ENCODE results near the gene SMC4. TPM values are rescaled to one million over a fixed set of nuclear protein-coding genes. Genes with fewer than 3 reads are reported as not detected.

The SMC4 gene
- total RNA-seq, 1 experiment from 2014 or later: 144 TPM

- no peak for TF ChIP-seq GRHL2 (CRISPR knock-in tag; IDR thresholded peaks at IDR 0.05; ENCODE audit: insufficient replicate concordance, severe bottlenecking)
- TF ChIP-seq ARID4B (CRISPR knock-in tag; IDR thresholded peaks at IDR 0.05; ENCODE audit: borderline replicate concordance): no peak
These were observed 37.6 kb downstream of the SMC4 start (continued) for GRCh38 chr3:160437083-160437455.

DNA sequence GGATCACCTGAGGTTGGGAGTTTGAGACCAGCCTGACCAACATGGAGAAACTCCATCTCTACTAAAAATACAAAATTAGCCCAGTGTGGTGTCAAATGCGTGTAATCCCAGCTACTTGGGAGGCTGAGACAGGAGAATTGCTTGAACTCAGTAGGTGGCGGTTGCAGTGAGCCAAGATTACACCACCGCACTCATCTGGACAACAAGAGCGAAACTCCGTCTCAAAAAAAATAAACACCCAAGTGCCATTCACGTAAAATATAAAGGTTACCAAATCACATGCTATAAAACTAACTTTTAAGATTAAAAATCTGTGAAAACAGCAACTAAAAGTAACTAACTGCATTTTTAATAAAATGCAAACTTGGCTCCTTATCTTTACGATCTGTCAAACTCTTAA, 41.2 kb downstream of the SMC4 start:
- Mint-ChIP-seq H3K36me3 (peaks cover 71% of the 10 kb centered on the region), H3K4me3 (no peak overlapping the region), H3K27me3 (ENCODE audit: low read depth) (no peaks in the 10 kb centered on the region), H3K27ac (no peak overlapping the region), H3K9me3 (peaks cover 5% of the 10 kb centered on the region), H3K4me1 (peaks cover 32% of the 10 kb centered on the region)
- ATAC-seq (no peak), DNase-seq (ENCODE audit: low spot score) (no peak)
- POLR2A ChIA-PET: no interaction called here
- CTCF ChIA-PET: interaction anchor here (0.9 kb wide), 1 partner anchor 45 kb away, joined by 3 read pairs; no protein-coding TSS in a partner anchor
- TF ChIP-seq JUN (CRISPR knock-in tag; IDR thresholded peaks at IDR 0.05): no peak
- TF ChIP-seq ZNF396 (CRISPR knock-in tag; IDR thresholded peaks at IDR 0.05; ENCODE audit: borderline replicate concordance): no peak
- no peak for TF ChIP-seq TP53 (CRISPR knock-in tag; IDR thresholded peaks at IDR 0.05)
- TF ChIP-seq HMGA2 (CRISPR knock-in tag; IDR thresholded peaks at IDR 0.05): no peak
- no peak for TF ChIP-seq AFF4 (CRISPR knock-in tag; IDR thresholded peaks at IDR 0.05; ENCODE audit: borderline replicate concordance)
- no peak for TF ChIP-seq SP1 (CRISPR knock-in tag; conservative IDR thresholded peaks at IDR 0.05)
- no peak for TF ChIP-seq RELA (CRISPR knock-in tag; IDR thresholded peaks at IDR 0.05; ENCODE audit: borderline replicate concordance)
- TF ChIP-seq, protein P1, sequence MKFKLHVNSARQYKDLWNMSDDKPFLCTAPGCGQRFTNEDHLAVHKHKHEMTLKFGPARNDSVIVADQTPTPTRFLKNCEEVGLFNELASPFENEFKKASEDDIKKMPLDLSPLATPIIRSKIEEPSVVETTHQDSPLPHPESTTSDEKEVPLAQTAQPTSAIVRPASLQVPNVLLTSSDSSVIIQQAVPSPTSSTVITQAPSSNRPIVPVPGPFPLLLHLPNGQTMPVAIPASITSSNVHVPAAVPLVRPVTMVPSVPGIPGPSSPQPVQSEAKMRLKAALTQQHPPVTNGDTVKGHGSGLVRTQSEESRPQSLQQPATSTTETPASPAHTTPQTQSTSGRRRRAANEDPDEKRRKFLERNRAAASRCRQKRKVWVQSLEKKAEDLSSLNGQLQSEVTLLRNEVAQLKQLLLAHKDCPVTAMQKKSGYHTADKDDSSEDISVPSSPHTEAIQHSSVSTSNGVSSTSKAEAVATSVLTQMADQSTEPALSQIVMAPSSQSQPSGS (CRISPR knock-in tag; IDR thresholded peaks at IDR 0.05; ENCODE audit: borderline replicate concordance, low read depth): no peak
- TF ChIP-seq NR2C2 (CRISPR knock-in tag; IDR thresholded peaks at IDR 0.05): no peak
- TF ChIP-seq STAT6 (CRISPR knock-in tag; conservative IDR thresholded peaks at IDR 0.05; ENCODE audit: low read depth): no peak
- TF ChIP-seq TCF7 (CRISPR knock-in tag; IDR thresholded peaks at IDR 0.05; ENCODE audit: low read depth): no peak
- no peak for TF ChIP-seq MLX (CRISPR knock-in tag; IDR thresholded peaks at IDR 0.05)
- TF ChIP-seq ZNF121 (CRISPR knock-in tag; IDR thresholded peaks at IDR 0.05): no peak
- TF ChIP-seq CREM (CRISPR knock-in tag; IDR thresholded peaks at IDR 0.05): no peak
- no peak for TF ChIP-seq CBFB (CRISPR knock-in tag; IDR thresholded peaks at IDR 0.05; ENCODE audit: low read depth)
- TF ChIP-seq, protein P2, sequence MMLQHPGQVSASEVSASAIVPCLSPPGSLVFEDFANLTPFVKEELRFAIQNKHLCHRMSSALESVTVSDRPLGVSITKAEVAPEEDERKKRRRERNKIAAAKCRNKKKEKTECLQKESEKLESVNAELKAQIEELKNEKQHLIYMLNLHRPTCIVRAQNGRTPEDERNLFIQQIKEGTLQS (CRISPR knock-in tag; conservative IDR thresholded peaks at IDR 0.05): no peak
- TF ChIP-seq ARID4B (CRISPR knock-in tag; IDR thresholded peaks at IDR 0.05; ENCODE audit: borderline replicate concordance): no peak
